GM21447 (cell line): ENCODE measurements around the gene EPPIN.

Experiments
- ATAC-seq: cut with Tn5 transposase; IDR thresholded peaks from one replicate; pipeline ENCODE4 v1.9.1; 2021; ENCODE audit not compliant: unreplicated experiment

The EPPIN gene

DNA sequence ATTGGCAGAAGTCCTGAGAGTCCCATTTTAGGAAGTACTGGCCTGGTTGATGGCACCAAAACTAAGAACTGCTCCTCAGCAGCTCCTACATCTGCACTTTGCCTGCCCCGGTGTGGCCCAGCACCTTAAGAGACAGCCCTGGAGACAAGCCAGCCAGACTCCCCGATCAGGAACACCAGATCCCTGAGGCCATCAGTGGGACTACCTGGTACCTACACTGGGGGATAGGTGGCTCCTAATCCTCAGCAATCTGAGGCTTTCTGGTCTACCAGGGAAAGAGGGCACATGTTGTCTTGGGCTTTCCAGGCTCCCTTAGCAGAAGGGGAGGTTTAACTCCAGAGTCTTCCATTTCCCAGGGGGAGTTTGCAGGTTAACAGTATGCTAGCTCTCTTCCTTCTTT lies 7.8 kb downstream of the EPPIN start, which contains the start of gene WFDC6:
Gene WFDC6, minus strand, starts transcription at position 101 of the 400 bp plus-strand sequence. Its CDS starts 75 bp downstream, at position 26.
- ATAC-seq = no peak

- no peak for ATAC-seq
These were observed 8.9 kb downstream of the EPPIN start for GRCh38 chr20:45538209-45538799.

DNA sequence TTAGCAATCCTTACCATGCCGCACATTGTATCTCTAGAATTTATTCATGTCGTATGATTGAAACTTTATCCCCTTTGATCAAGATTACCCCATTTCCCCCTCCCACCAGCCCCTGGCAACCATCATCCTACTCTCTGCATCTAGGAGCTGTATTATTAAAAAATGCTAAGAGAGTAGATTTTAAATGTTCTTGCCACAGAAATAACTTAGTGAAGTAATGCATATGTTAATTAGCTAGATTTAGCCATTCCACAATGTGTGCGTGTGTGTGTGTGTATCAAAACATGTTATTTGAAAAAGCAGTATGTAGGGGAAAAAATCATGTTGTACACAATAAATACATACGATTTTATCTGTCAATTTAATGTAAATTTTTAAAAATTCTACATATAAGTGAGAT lies 19.9 kb downstream of the EPPIN start:
- ATAC-seq = no peak

GRCh38 chr20:45523821-45524220 lies 23.4 kb downstream of the EPPIN start:
- ATAC-seq = no peak

- no peak for ATAC-seq
These were observed 28.9 kb downstream of the EPPIN start for GRCh38 chr20:45518282-45518681.

GRCh38 chr20:45515147-45515913 lies 31.9 kb downstream of the EPPIN start, which contains the start of gene SPINT3:
Gene SPINT3 (minus strand): TSS chr20:45515622. CDS start chr20:45515608, 14 bp downstream.
- no peak for ATAC-seq

GRCh38 chr20:45510242-45510862 lies 36.8 kb downstream of the EPPIN start:
- no peak for ATAC-seq

GRCh38 chr20:45509091-45509490 lies 38.1 kb downstream of the EPPIN start:
- ATAC-seq = no peak

DNA sequence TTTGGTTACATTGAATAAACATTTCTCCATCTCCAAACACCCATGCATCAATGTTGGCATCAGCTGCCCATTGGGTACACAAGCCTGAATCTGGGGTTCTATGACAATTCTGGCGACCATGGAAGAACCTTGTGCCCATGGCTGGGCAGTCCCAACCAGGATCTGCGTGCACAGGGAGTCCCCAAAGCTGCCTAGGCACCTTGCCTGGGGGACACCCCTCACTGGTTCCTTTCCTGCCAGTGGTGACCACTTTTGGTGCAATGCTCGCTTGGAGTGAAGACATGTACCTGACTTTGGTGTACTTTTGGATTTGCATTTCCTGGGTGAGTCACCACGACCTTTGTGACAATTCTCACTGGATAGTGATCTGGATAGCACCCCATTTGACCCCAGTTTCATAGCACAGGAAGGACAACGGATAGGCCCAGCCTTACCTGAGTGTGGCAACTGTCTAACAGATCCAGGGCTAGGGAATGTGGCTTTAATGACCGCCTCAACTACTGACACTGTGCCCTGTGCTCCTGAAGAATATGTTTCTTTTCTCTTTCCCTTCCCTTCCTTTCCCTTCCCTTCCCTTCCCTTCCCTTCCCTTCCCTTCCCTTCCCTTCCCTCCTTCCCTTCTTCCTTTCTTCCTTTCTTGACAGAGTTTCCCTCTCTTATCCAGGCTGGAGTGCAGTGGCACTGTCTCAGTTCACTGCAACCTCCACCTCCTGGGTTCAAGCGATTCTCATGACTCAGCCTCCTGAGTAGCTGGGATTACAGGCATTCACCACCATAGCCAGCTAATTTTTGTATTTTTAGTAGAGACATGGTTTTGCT lies 38.9 kb downstream of the EPPIN start:
- ATAC-seq = no peak

GRCh38 chr20:45507011-45507820 lies 40.0 kb downstream of the EPPIN start:
- ATAC-seq = no peak

DNA sequence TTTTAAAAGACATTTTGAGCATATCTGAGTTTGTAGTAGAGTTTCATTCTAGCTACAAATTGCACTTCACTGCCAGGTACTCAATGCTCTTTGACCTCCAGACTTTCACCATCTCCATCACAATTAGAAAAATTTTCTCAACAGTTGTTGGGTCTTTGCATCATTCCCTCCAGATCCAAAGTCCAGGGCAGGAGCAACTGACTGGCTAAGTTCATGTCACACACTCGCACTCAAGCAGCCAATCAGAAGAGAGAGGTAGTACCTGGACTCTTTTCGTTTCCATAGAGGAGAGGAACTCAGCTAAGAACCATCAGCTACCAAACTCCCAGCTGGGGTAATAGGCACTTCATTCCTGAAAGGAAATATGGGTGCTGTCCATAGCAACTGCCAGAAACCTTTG lies 40.8 kb downstream of the EPPIN start:
- ATAC-seq = no peak

- no peak for ATAC-seq
These were observed 43.8 kb downstream of the EPPIN start for GRCh38 chr20:45503403-45503802.

- ATAC-seq = no peak
These were observed 44.6 kb downstream of the EPPIN start for GRCh38 chr20:45502561-45502960.

- no peak for ATAC-seq
These were observed 45.6 kb downstream of the EPPIN start for GRCh38 chr20:45501600-45501999.

- no peak for ATAC-seq
These were observed 47.2 kb downstream of the EPPIN start for GRCh38 chr20:45500022-45500421.

DNA sequence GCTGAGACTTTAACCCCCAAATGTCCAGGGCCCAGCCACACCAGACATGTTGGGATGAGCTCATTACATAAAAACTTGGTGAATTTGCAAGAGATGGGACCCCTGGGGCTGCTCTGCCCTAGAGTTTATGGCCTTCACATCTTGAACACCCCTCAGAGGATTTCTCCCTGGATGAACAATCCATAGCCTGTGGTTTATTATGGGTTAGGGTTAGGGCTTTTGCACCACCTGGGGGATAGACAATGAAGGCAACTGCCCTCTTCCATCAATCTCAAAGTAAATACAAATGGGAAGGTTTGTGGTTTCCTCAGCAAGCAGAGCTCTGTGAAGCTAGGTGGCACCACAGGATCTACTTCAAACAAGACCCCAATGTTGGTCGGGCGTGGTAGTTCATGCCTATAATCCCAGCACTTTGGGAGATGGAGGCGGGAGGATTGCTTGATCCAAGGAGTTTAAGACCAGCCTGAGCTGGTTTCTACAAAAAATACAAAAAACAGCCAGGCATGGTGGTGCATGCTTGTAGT lies 49.2 kb downstream of the EPPIN start:
- no peak for ATAC-seq

GRCh38 chr20:45496166-45496565 lies 51.0 kb downstream of the EPPIN start:
- no peak for ATAC-seq

DNA sequence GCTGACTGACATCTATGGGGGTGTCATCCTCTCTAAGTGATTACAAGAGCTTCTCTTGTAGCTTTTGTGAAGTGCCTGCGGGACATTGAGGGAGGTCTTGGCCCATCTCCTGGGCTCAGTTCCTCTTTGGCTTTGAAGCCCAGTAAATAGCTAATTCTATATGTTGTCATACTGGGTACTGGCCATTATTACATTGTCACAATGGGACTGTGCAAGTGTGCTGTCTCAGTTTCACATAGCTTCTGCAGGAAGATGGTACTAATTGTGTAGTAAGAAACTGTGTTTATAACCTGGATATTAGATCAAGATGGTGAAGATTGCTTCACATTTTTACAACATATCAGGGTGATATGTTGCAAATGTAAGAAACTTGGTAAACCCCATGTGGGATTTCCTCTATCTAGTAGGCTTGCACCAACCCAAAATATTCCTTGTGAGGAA lies 51.7 kb downstream of the EPPIN start:
- no peak for ATAC-seq
